Panc1 (cell line): ENCODE results near the gene GIT1. TPM values are rescaled to one million over a fixed set of nuclear protein-coding genes. Genes with fewer than 3 reads are reported as not detected.
A peak's percentile ranks its signal among the peaks of the same experiment; 100 is the strongest.

Experiments
- ATAC-seq: fragments of 200-7000 bp; cut with Tn5 transposase; 2 replicates; pipeline ENCODE4 v1.9.1; 2020; ENCODE audit warnings: mild to moderate bottlenecking, moderate library complexity
- BruUV-seq: library from RNA; stranded (reverse); fragments of 400-500 nt; replicated peaks from 2 replicates; lab custom pipeline; 2021; lab: Mats Ljungman, UMichigan
- CTCF ChIA-PET: fragments of 300-600 bp; sonication (Branson Sonifier 250); formaldehyde crosslinking; loops from one replicate; lab custom pipeline; 2022; ENCODE audit warnings: antibody characterized with exemption; lab: Charles Lee
- POLR2A ChIA-PET: fragments of 300-600 bp; sonication (Branson Sonifier 250); formaldehyde crosslinking; loops from one replicate; lab custom pipeline; 2022; ENCODE audit warnings: antibody characterized with exemption; lab: Charles Lee
- DNase-seq: peaks from one replicate; pipeline ENCODE4 v3.0.0-alpha.2; 2010; ENCODE audit warnings: low read depth, low spot score
- H3K27ac ChIP-seq: 2 replicates; pipeline ENCODE4 v1.5.1; 2011; ENCODE audit warnings: mild to moderate bottlenecking, low read length, inconsistent platforms
- H3K27me3 ChIP-seq: fragments of 200-500 bp; sonication (Bioruptor generic); 2 replicates; pipeline ENCODE4 v1.6.0; 2014; ENCODE audit warnings: low read length, inconsistent platforms; ENCODE audit not compliant: control insufficient read depth, insufficient read depth
- H3K36me3 ChIP-seq: fragments of 200-500 bp; sonication (Bioruptor generic); 2 replicates; pipeline ENCODE4 v1.5.1; 2014; ENCODE audit warnings: inconsistent platforms, mild to moderate bottlenecking, low read length, moderate library complexity; ENCODE audit not compliant: control insufficient read depth, insufficient read depth
- H3K4me1 ChIP-seq: 2 replicates; pipeline ENCODE4 v1.5.1; 2011; ENCODE audit warnings: inconsistent platforms, mild to moderate bottlenecking, low read length, moderate library complexity; ENCODE audit not compliant: control insufficient read depth, insufficient read depth
- H3K4me3 ChIP-seq, 2 experiments: 2 replicates each; pipeline ENCODE4 v1.5.1; 2011 to 2012; ENCODE audit warnings: low read depth in 2 of 2, low read length in 2 of 2, mild to moderate bottlenecking in 2 of 2, inconsistent platforms in 1 of 2, moderate library complexity in 1 of 2
- H3K9me3 ChIP-seq: fragments of 200-500 bp; sonication (Bioruptor generic); 2 replicates; pipeline ENCODE4 v1.5.1; 2014; ENCODE audit warnings: low read depth, mild to moderate bottlenecking, inconsistent platforms, low read length, moderate library complexity; ENCODE audit not compliant: control insufficient read depth, insufficient read depth
- CTCF ChIP-seq: fragments of 450-650 bp; IDR thresholded peaks from 2 replicates; pipeline ENCODE4 v1.5.1; 2017; ENCODE audit warnings: mild to moderate bottlenecking
- POLR2AphosphoS5 ChIP-seq: IDR thresholded peaks from 2 replicates; pipeline ENCODE4 v1.6.1; 2012; ENCODE audit warnings: mild to moderate bottlenecking, low read depth, low read length, moderate library complexity
- REST ChIP-seq, 2 experiments: IDR thresholded peaks; 2 replicates each; pipeline ENCODE4 v1.6.1; 2011 to 2012; ENCODE audit warnings: low read depth in 2 of 2, control low read depth in 1 of 2, low read length in 1 of 2, mild to moderate bottlenecking in 1 of 2, moderate library complexity in 1 of 2; ENCODE audit not compliant: insufficient read depth in 1 of 2
- SIN3A ChIP-seq: IDR thresholded peaks from 2 replicates; pipeline ENCODE4 v1.6.1; 2012; ENCODE audit warnings: low read depth, mild to moderate bottlenecking, low read length, moderate library complexity, borderline replicate concordance; ENCODE audit not compliant: insufficient read depth
- TCF7L2 ChIP-seq: IDR thresholded peaks from 2 replicates; pipeline ENCODE4 v1.6.1; 2011; ENCODE audit warnings: mild to moderate bottlenecking, low read depth, low read length, inconsistent platforms
- in situ Hi-C: cut with HindIII; loops from 2 replicates; pipeline ENCODE4 v1.10.0; 2016; ENCODE audit warnings: low sequenced_read_pairs, low pct_unique_long_range_greater_than_20kb
- intact Hi-C: fragments of 100-400 bp; cut with micrococcal nuclease; formaldehyde crosslinking; loops from one replicate; pipeline ENCODE4 v1.10.0; 2022; ENCODE audit not compliant: unreplicated experiment
- total RNA-seq: library from RNA; stranded (reverse); gene quantifications from one replicate; pipeline ENCODE4 v1.2.1, GENCODE V29; 2021; ENCODE audit not compliant: unreplicated experiment

Gene GIT1
- total RNA-seq, 1 experiment from 2014 or later, result 94.6 TPM

- DNase-seq (no peak), ATAC-seq (no peak)
- Histone ChIP-seq H3K4me1 (peaks cover 69% of the 10 kb centered on the region), H3K9me3 (no peaks in the 10 kb centered on the region), H3K27me3 (no peaks in the 10 kb centered on the region), H3K36me3 (no peaks in the 10 kb centered on the region), H3K4me3 (peak overlapping the region; percentile 71 to 72), H3K27ac (peak overlapping the region; percentile 52; the same call in 1 of the 2 replicates)
- no TSS peak for BruUV-seq
- in situ Hi-C loops (no loop called here), intact Hi-C loops (no loop called here)
- ChIA-PET CTCF (interaction anchor here (0.8 kb wide), 1 partner anchor 22 kb away, joined by 4 read pairs; no protein-coding TSS in a partner anchor), POLR2A (no interaction called here)
- peak in 1 of 2 experiments; percentile 53; a peak in 1 of 4 replicates for TF ChIP-seq REST (IDR thresholded peaks at IDR 0.05; ENCODE audit: insufficient read depth in 1 of 2, low read depth in 2 of 2, low read length in 1 of 2)
- no peak for TF ChIP-seq TCF7L2
- no peak for TF ChIP-seq SIN3A
- no peak for TF ChIP-seq POLR2AphosphoS5
- TF ChIP-seq CTCF, result no peak
Observed at GRCh38 chr17:29594519-29595090, 5.2 kb upstream of the GIT1 start.

GRCh38 chr17:29593591-29594518 is 4.4 kb upstream of the GIT1 start:
- in situ Hi-C loops, result no loop called here
- no peak for DNase-seq
- POLR2A ChIA-PET, result no interaction called here
- H3K4me1 ChIP-seq, result peaks cover 69% of the 10 kb centered on the region
- BruUV-seq, result no TSS peak
- no peaks in the 10 kb centered on the region for H3K27me3 ChIP-seq
- intact Hi-C loops, result no loop called here
- ATAC-seq, result no peak
- H3K4me3 ChIP-seq, result peak overlapping the region; percentile 71 to 72
- TF ChIP-seq REST (IDR thresholded peaks at IDR 0.05; ENCODE audit: insufficient read depth in 1 of 2, low read depth in 2 of 2, low read length in 1 of 2) (peak; percentile 97 to 99), POLR2AphosphoS5 (no peak), SIN3A (peak; percentile 99), CTCF (no peak; the same call in 1 of the 2 replicates), TCF7L2 (no peak)
- H3K9me3 ChIP-seq, result no peaks in the 10 kb centered on the region
- CTCF ChIA-PET, result interaction anchor here (0.8 to 3.0 kb wide), 2 partner anchors 23 to 24 kb away, joined by 4 to 15 read pairs; no protein-coding TSS in a partner anchor
- peaks cover 3% of the 10 kb centered on the region; the same call in 1 of the 2 replicates for H3K36me3 ChIP-seq
- H3K27ac ChIP-seq, result peak overlapping the region; percentile 52
